GM18909 (cell line): ENCODE data around the gene LSAMP.
"Not testable (repeated sequence)": the region's sequence is repeated elsewhere in the genome, so short reads cannot be mapped to it uniquely, and the experiment has no call there.

ENCODE experiments used
- ATAC-seq: cut with Tn5 transposase; IDR thresholded peaks from one replicate; pipeline ENCODE4 v1.9.1; 2021; ENCODE audit warnings: mild to moderate bottlenecking; ENCODE audit not compliant: unreplicated experiment, poor library complexity

Gene LSAMP

GRCh38 chr3:115862099-115862498, 583.2 kb downstream of the LSAMP start:
- ATAC-seq, result no peak

GRCh38 chr3:115861166-115861733, 584.0 kb downstream of the LSAMP start:
- no peak for ATAC-seq

GRCh38 chr3:115860766-115861165, 584.5 kb downstream of the LSAMP start:
- no peak for ATAC-seq

GRCh38 chr3:115859002-115859807, 586.1 kb downstream of the LSAMP start:
- ATAC-seq, result no peak

GRCh38 chr3:115857518-115858136, 587.7 kb downstream of the LSAMP start:
- no peak for ATAC-seq

- ATAC-seq, result no peak
Observed at GRCh38 chr3:115855911-115856310, 589.4 kb downstream of the LSAMP start.

GRCh38 chr3:115853104-115853503, 592.2 kb downstream of the LSAMP start:
- ATAC-seq, result no peak

- ATAC-seq, result no peak
Observed at GRCh38 chr3:115852278-115852677, 593.0 kb downstream of the LSAMP start.

GRCh38 chr3:115851571-115851970, 593.7 kb downstream of the LSAMP start:
- ATAC-seq, result no peak

GRCh38 chr3:115848641-115849040, 596.6 kb downstream of the LSAMP start:
- ATAC-seq, result no peak

- no peak for ATAC-seq
Observed at GRCh38 chr3:115845986-115846385, 599.3 kb downstream of the LSAMP start.

GRCh38 chr3:115844729-115845128, 600.6 kb downstream of the LSAMP start:
- not testable (repeated sequence) for ATAC-seq

GRCh38 chr3:115843206-115843605, 602.1 kb downstream of the LSAMP start:
- no peak for ATAC-seq

GRCh38 chr3:115839246-115839645, 606.0 kb downstream of the LSAMP start:
- ATAC-seq, result no peak

- ATAC-seq, result no peak
Observed at GRCh38 chr3:115838786-115839185, 606.5 kb downstream of the LSAMP start.

- no peak for ATAC-seq
Observed at GRCh38 chr3:115836944-115837343, 608.3 kb downstream of the LSAMP start.

- ATAC-seq, result no peak
Observed at GRCh38 chr3:115835946-115836345, 609.3 kb downstream of the LSAMP start.

- no peak for ATAC-seq
Observed at GRCh38 chr3:115834068-115834467, 611.2 kb downstream of the LSAMP start.

GRCh38 chr3:115833074-115833473, 612.2 kb downstream of the LSAMP start:
- no peak for ATAC-seq

GRCh38 chr3:115832265-115832664, 613.0 kb downstream of the LSAMP start:
- ATAC-seq, result no peak

- no peak for ATAC-seq
Observed at GRCh38 chr3:115831864-115832263, 613.4 kb downstream of the LSAMP start.
